Right cardiac atrium (tissue), 5 donors: ENCODE data around the gene SMAD6. TPM values are rescaled to one million over a fixed set of nuclear protein-coding genes. Genes with fewer than 3 reads are reported as not detected.

ENCODE experiments used
- ATAC-seq, 2 donors: fragments of 200-7000 bp; cut with Tn5 transposase; one replicate each; pipeline versions ENCODE4 v1.8.0 to v1.9.1; 2020; ENCODE audit warnings: moderate library complexity in 2 of 2, mild to moderate bottlenecking in 1 of 2
- DNase-seq, 3 donors: peaks; one replicate each; pipeline ENCODE4 v3.0.0-alpha.2; 2020
- H3K27ac ChIP-seq: one replicate; pipeline ENCODE4 v1.5.1; 2013; ENCODE audit warnings: mild to moderate bottlenecking, low read length, control low read depth, moderate library complexity
- H3K27me3 ChIP-seq: one replicate; pipeline ENCODE4 v1.6.1; 2013; ENCODE audit not compliant: control insufficient read depth, insufficient read depth
- H3K4me1 ChIP-seq: one replicate; pipeline ENCODE4 v1.6.1; 2013; ENCODE audit warnings: low read length; ENCODE audit not compliant: control insufficient read depth, insufficient read depth
- H3K4me3 ChIP-seq: one replicate; pipeline ENCODE4 v1.5.1; 2013; ENCODE audit warnings: low read length, control low read depth
- H3K9me3 ChIP-seq: one replicate; pipeline ENCODE4 v1.6.1; 2013; ENCODE audit warnings: low read length; ENCODE audit not compliant: control insufficient read depth
- WGBS: extraction: QIAGEN DNeasy Blood & Tissue Kit; methylation state at CpG from one replicate; pipeline ENCODE4 v1.1.7; 2013; 5-methylcytosine and 5-hydroxymethylcytosine counted together
- intact Hi-C, 4 donors: fragments of 100-400 bp; cut with DNase I; formaldehyde crosslinking; loops; one replicate each; pipeline versions ENCODE4 v1.11.0 to v1.14.0; 2022 to 2023
- polyA plus RNA-seq: library from polyadenylated mRNA; stranded (reverse); fragments of 200-250 nt; gene quantifications from one replicate; pipeline ENCODE4 v1.2.3, GENCODE V29; 2013
- total RNA-seq, 4 donors: library from RNA; stranded (reverse); fragmentation: NEBNext Ultra II Directional; extraction: Animal tissue kit (Norgen Biotek cat#: 25700); gene quantifications; one replicate each; pipeline ENCODE4 v1.2.1, GENCODE V29; 2021
- donor health status: healthy with polysubstance abuse.
- donor health status: DM: no; HTN: yes; CAD: no.
- donor health status: DM: no; HTN: no; CAD: no.
- donor health status: DM: no; HTN: yes; CAD: no; lungs with severe emphysema.
- donor health status: DM: yes; HTN: yes; CAD: no.

The SMAD6 gene
- total and polyA plus RNA-seq, 5 donors: 31.6 to 68.8 (median 63.0) TPM

DNA sequence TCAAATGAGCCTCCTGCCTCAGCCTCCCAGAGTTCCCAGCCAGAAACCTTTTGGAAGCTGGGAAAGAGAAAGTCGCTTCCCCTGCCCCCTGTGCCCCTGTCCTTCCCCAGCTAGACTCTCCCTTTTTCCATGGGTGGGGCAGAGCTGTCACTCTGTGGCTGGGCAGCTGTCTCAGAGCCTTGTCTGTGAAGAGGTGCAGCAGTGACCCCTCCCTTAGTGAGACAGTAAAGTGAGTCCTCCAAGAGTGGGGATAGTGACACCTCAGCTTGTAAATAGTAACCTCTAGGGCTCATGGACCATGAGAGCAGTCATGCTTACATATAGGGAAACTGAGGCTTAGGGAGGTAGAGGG lies 76.3 kb downstream of the SMAD6 start:
- H3K4me3 ChIP-seq: no peak overlapping the region
- DNase-seq (no peak), ATAC-seq (no peak)
- 85% methylated on average over 1 of the region's 1 CpG for WGBS
- H3K27ac ChIP-seq: no peak overlapping the region
- H3K27me3 ChIP-seq: no peaks in the 10 kb centered on the region
- peaks cover 35% of the 10 kb centered on the region for H3K4me1 ChIP-seq
- no peaks in the 10 kb centered on the region for H3K9me3 ChIP-seq
- intact Hi-C loops: loop anchor here (5.0 to 10.0 kb wide), 3 partner anchors 67 to 173 kb away; no protein-coding TSS in a partner anchor

- no peak overlapping the region for H3K27ac ChIP-seq
Measured at GRCh38 chr15:66778716-66779115, 76.7 kb downstream of the SMAD6 start.

DNA sequence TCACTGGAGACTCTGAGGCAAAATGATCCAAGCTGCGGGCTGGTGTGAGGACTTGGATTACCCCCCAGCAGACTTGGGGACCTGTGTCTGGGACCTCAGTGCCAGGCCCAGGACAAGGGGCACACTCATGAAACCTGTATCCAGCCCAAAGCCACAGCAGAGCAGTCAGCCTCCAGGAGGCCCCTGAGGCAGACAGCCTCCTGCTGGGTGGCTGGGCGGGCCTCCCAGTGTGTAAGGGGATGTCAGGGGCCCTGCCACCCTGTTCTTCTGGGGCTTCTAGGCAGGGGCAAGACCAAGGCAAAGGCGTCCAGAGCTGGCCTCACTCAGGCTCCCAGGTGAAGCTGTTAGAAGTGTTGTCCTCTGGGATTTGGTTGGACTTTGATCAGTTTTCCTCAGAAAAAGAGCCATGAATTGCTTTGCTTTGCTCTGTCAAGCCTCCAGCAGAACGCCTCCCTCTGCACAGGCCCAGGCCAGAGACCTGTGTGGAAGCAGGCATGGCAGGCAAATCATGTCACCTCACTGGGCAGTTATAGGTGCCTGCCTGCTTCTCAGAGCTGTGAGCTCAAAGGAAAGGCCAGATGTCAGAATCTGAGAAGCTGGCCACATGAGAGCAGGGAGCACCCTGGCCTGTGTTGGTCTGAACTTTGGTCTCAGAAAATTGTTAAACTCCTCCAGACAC lies 77.4 kb downstream of the SMAD6 start:
- H3K27me3 ChIP-seq: no peaks in the 10 kb centered on the region
- no peaks in the 10 kb centered on the region for H3K9me3 ChIP-seq
- DNase-seq: no peak
- H3K4me3 ChIP-seq: no peak overlapping the region
- intact Hi-C loops: loop anchor here (5.0 to 10.0 kb wide), 3 partner anchors 65 to 175 kb away; no protein-coding TSS in a partner anchor
- 84% methylated on average over 4 of the region's 4 CpGs for WGBS
- ATAC-seq: no peak
- H3K4me1 ChIP-seq: peaks cover 24% of the 10 kb centered on the region
- peak overlapping the region; percentile 35 for H3K27ac ChIP-seq

More at GRCh38 chr15:66778716-66779115, 76.7 kb downstream of the SMAD6 start:
- Histone ChIP-seq H3K4me1 (peaks cover 31% of the 10 kb centered on the region), H3K9me3 (no peaks in the 10 kb centered on the region), H3K4me3 (no peak overlapping the region), H3K27me3 (no peaks in the 10 kb centered on the region)
- WGBS: 92% methylated on average over 8 of the region's 8 CpGs
- intact Hi-C loops: loop anchor here (5.0 to 10.0 kb wide), 3 partner anchors 66 to 174 kb away; no protein-coding TSS in a partner anchor
- DNase-seq (no peak), ATAC-seq (no peak)

GRCh38 chr15:66780172-66780972 lies 78.3 kb downstream of the SMAD6 start:
- DNase-seq: no peak
- intact Hi-C loops: no loop called here
- WGBS: 80% methylated on average over 21 of the region's 21 CpGs

GRCh38 chr15:66780973-66781718 lies 79.1 kb downstream of the SMAD6 start:
- DNase-seq (no peak), ATAC-seq (no peak)
- 92% methylated on average over 73 of the region's 73 CpGs for WGBS
- intact Hi-C loops: no loop called here
- Histone ChIP-seq H3K9me3 (no peaks in the 10 kb centered on the region), H3K4me1 (peaks cover 19% of the 10 kb centered on the region), H3K4me3 (no peak overlapping the region), H3K27me3 (no peaks in the 10 kb centered on the region), H3K27ac (no peak overlapping the region)

More at GRCh38 chr15:66780172-66780972, 78.3 kb downstream of the SMAD6 start:
- H3K4me1 ChIP-seq: peaks cover 24% of the 10 kb centered on the region
- H3K4me3 ChIP-seq: no peak overlapping the region
- H3K9me3 ChIP-seq: no peaks in the 10 kb centered on the region
- ATAC-seq: no peak
- H3K27ac ChIP-seq: peak overlapping the region; percentile 35
- H3K27me3 ChIP-seq: no peaks in the 10 kb centered on the region

GRCh38 chr15:66782785-66783184 lies 80.7 kb downstream of the SMAD6 start:
- Histone ChIP-seq H3K27me3 (no peaks in the 10 kb centered on the region), H3K4me3 (no peak overlapping the region), H3K27ac (no peak overlapping the region), H3K4me1 (peaks cover 13% of the 10 kb centered on the region), H3K9me3 (no peaks in the 10 kb centered on the region)
- WGBS: 50% methylated on average over 3 of the region's 3 CpGs
- ATAC-seq (no peak), DNase-seq (no peak)
- intact Hi-C loops: no loop called here

DNA sequence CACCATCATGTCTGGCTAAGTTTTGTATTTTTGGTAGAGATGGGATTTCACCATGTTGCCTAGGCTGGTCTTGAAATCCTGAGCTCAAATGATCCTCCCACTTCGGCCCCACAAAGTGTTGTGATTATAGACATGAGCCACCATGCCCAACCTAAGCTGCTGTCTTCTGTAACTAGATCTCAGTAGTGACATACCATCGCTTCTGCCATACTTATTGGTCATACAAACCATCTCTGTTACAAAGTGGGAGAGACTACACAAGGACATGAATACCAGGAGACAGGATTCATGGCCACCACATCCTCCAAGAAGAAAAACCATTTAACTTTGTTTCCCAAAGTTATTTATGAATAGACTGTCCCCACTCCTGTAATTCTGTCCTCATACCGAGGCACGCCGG lies 81.3 kb downstream of the SMAD6 start:
- Histone ChIP-seq H3K27ac (no peak overlapping the region), H3K9me3 (no peaks in the 10 kb centered on the region), H3K4me1 (peaks cover 12% of the 10 kb centered on the region), H3K4me3 (no peak overlapping the region), H3K27me3 (no peaks in the 10 kb centered on the region)
- DNase-seq (no peak), ATAC-seq (no peak)
- intact Hi-C loops: no loop called here
- WGBS: 88% methylated on average over 5 of the region's 5 CpGs

DNA sequence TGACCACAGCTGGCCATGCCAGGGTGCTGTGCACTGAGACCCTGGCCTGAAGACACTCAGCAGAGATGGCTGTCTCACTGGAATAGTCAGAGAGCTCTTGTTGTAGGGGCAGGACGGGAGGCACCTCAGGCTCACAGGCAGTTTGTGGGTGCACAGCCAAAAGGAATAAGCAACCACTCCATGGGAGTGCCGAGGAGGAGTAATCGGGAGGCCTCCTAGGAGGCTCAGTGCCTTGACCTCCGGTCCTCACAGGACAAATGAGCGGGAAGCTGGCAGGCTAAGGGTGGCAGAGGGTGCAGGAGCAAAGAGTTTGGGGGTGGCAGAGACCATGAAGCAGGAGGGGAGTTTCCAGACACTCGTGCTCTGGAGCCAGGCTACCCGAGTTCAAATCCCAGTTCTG lies 81.7 kb downstream of the SMAD6 start:
- Histone ChIP-seq H3K4me3 (no peak overlapping the region), H3K27me3 (no peaks in the 10 kb centered on the region), H3K27ac (no peak overlapping the region), H3K4me1 (peaks cover 9% of the 10 kb centered on the region), H3K9me3 (no peaks in the 10 kb centered on the region)
- WGBS: 86% methylated on average over 7 of the region's 7 CpGs
- ATAC-seq: no peak
- intact Hi-C loops: no loop called here
- no peak for DNase-seq

GRCh38 chr15:66784174-66784573 lies 82.1 kb downstream of the SMAD6 start:
- peak overlapping the region; percentile 18 for H3K27ac ChIP-seq
- no peak overlapping the region for H3K4me3 ChIP-seq
- intact Hi-C loops: no loop called here
- no peaks in the 10 kb centered on the region for H3K27me3 ChIP-seq
- ATAC-seq (no peak), DNase-seq (no peak)
- peaks cover 5% of the 10 kb centered on the region for H3K4me1 ChIP-seq
- H3K9me3 ChIP-seq: no peaks in the 10 kb centered on the region
- WGBS: 95% methylated on average over 4 of the region's 4 CpGs

DNA sequence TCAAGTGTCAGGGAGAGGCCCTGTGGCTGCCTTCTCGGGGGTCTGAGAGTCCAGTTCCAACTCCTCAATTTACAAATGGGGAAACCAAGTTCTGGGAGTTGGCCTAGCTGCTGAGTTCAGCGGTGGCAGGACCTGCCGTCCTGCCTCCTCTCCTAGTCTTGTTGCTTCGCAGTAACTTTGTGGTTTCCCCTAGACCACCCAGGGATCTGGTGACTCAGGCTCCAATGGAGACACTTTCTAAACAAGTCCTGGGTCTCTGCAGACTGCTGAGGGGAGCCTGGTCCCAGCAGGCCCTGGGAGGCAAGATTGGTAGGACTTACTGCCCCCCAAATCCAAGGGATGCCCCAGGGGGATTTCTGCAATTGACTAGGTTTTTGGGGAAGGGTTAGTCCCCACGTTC lies 83.6 kb downstream of the SMAD6 start:
- H3K9me3 ChIP-seq: no peaks in the 10 kb centered on the region
- H3K27me3 ChIP-seq: no peaks in the 10 kb centered on the region
- intact Hi-C loops: no loop called here
- WGBS: 79% methylated on average over 5 of the region's 5 CpGs
- peaks cover 3% of the 10 kb centered on the region for H3K4me1 ChIP-seq
- H3K4me3 ChIP-seq: no peak overlapping the region
- no peak for DNase-seq
- no peak for ATAC-seq
- peak overlapping the region; percentile 10 for H3K27ac ChIP-seq

DNA sequence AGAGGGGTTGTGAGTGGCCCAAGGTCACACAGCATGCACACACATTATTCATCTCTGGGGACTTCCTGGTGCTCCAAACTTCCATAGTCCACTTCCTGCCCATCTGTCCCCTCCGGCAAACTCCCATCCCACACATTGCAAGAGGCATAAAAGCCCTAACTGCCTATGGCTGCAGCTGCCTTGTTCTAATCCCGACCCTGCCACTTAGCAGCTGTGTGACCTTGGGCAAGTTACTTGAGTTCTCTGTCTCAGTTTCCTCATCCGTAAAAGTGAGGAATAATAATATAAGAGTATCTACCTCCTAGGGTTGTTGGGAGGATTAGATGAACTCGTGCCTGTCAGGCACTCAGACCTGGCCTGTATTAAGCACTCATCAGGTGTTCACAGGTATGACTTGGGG lies 84.2 kb downstream of the SMAD6 start:
- H3K27ac ChIP-seq: no peak overlapping the region
- intact Hi-C loops: no loop called here
- no peaks in the 10 kb centered on the region for H3K27me3 ChIP-seq
- peaks cover 3% of the 10 kb centered on the region for H3K4me1 ChIP-seq
- no peaks in the 10 kb centered on the region for H3K9me3 ChIP-seq
- ATAC-seq: no peak
- H3K4me3 ChIP-seq: no peak overlapping the region
- no peak for DNase-seq
- 65% methylated on average over 4 of the region's 4 CpGs for WGBS
